Stimulated activated CD8-positive, alpha-beta memory T cell treated with anti-CD3 and anti-CD28 coated beads, Interleukin-7, amount 100 ng/mL, for 48 hours (primary cell): ENCODE results near the gene FAM193B.
"Not testable (repeated sequence)": the region's sequence is repeated elsewhere in the genome, so short reads cannot be mapped to it uniquely, and the experiment has no call there.

Experiments
- DNase-seq, 2 donors: peaks; one replicate each; pipeline ENCODE4 v3.0.0-alpha.2; 2020; ENCODE audit warnings: low read depth in 1 of 2; ENCODE audit errors: extremely low read depth in 1 of 2

Gene FAM193B

GRCh38 chr5:177490311-177490991 lies 63.9 kb downstream of the FAM193B start:
- DNase-seq = no peak

GRCh38 chr5:177489119-177489716 lies 65.1 kb downstream of the FAM193B start:
- DNase-seq = no peak

- DNase-seq = no peak
Observed at GRCh38 chr5:177487975-177488374, 66.4 kb downstream of the FAM193B start.

GRCh38 chr5:177487144-177487543 lies 67.2 kb downstream of the FAM193B start:
- no peak for DNase-seq

- no peak for DNase-seq
Observed at GRCh38 chr5:177486256-177486655, 68.1 kb downstream of the FAM193B start.

- DNase-seq = not testable (repeated sequence)
Observed at GRCh38 chr5:177485753-177486152, 68.6 kb downstream of the FAM193B start.

- DNase-seq = no peak
Observed at GRCh38 chr5:177484902-177485549, 69.3 kb downstream of the FAM193B start.

DNA sequence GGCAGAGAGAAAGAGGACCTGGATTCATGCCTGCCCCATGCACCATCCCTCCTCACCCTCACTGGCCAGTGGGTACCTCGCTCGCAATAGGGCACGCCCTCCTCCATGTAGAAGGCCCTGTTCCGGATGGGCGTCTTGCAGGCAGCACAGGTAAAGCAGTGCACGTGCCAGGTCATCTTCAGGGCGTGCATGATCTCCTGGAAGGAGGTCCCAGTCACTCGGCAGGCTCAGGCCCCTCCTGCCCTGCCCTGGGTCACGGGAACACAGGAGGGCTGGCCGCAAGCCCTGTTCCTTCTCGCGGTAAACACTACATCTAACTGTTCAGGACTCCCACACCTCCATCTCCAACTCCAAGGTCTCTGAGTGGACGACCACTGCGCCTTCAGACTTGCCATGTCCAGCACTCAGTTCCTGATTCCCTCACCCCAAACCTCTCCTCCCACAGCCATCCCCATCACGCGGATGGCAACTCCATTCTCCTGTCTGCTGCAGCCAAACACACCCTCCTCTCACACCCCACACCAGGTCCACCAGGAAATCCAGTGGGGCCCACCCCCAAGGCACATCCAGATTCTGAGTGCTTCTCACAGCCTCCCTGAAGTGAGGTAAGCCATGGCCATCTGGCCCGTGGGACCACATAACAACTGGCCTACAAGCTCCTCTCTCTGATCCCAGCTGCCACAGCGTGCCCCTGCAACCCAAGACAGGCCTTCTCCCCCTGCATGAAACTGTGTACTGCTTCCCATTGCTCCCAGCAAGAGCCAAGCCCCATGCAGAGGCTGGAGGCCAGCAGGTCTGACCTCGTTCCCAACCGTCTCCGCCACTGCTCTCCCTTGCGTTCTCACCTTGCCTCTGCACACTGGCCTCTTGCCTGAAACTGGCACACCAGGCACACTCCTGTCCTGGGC lies 70.1 kb downstream of the FAM193B start:
- DNase-seq = no peak

GRCh38 chr5:177483042-177483441 lies 71.3 kb downstream of the FAM193B start:
- DNase-seq = no peak

GRCh38 chr5:177482359-177482795 lies 72.0 kb downstream of the FAM193B start:
- no peak for DNase-seq

DNA sequence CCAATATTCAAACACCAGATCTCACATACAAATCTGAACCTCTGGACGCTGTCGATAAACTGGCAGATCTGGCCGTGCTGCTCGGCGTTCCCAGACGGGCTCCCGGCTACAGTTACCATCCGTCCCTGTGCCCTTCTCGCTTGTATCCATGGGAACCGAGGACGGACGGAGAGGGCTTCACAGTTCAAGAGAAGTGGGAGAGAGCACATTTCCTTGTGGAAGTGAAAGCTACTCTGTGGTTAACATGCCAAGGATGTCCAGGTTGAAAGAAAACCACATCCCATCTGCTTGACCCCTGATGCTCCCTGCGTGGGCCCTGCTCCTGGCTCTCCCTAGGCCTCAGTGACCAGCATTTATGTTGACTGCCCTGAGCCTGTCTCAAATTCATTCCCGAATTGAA lies 74.6 kb downstream of the FAM193B start:
- DNase-seq = no peak

DNA sequence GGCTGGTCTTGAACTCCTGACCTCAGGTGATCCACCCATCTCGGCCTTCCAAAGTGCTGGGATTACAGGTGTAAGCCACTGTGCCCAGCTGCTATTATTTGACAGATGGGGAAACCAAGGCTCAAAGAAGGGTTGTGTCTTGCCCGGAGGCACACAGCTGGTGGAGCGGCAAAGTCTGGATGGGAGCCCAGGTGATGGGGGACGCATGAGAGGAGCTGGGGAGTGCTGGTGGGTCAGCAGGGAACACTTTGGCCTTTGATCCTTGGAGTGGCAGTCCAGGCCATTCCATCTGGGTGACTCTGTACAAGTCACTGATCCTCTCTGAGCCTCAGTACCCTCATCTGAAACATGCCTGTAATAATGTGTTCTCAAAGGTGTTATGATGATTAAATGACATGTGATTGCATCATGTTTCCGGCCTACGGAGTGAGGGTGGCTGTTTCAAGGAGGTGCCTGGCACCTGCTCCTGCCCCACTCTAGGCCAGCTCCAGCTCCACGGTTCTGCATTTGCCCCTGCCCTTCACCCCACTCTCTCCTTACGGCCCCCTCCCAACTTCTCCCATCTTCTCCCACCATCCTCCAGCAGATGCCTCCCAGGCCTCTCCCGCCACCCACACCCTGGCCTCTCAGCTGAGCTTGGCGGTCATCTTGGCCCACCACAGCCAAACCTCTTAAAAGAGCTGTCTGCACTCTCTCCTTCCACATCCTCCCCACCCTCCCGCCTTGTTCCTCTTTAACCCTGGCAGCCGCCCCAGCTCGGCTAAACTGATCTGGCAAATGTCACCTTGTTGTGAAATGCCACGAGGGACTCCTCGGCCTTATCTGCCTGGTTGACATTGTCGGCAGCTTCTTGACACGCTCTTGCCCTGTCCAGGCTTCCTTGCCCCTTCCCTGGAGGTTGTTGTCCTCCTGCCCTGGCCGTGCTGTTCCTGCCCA lies 75.4 kb downstream of the FAM193B start:
- DNase-seq = peak in 1 of 2 donors; percentile 39

GRCh38 chr5:177477701-177478477 lies 76.5 kb downstream of the FAM193B start:
- DNase-seq = no peak

GRCh38 chr5:177476531-177477233 lies 77.7 kb downstream of the FAM193B start:
- DNase-seq = no peak

GRCh38 chr5:177475563-177476427 lies 78.6 kb downstream of the FAM193B start:
- DNase-seq = no peak

DNA sequence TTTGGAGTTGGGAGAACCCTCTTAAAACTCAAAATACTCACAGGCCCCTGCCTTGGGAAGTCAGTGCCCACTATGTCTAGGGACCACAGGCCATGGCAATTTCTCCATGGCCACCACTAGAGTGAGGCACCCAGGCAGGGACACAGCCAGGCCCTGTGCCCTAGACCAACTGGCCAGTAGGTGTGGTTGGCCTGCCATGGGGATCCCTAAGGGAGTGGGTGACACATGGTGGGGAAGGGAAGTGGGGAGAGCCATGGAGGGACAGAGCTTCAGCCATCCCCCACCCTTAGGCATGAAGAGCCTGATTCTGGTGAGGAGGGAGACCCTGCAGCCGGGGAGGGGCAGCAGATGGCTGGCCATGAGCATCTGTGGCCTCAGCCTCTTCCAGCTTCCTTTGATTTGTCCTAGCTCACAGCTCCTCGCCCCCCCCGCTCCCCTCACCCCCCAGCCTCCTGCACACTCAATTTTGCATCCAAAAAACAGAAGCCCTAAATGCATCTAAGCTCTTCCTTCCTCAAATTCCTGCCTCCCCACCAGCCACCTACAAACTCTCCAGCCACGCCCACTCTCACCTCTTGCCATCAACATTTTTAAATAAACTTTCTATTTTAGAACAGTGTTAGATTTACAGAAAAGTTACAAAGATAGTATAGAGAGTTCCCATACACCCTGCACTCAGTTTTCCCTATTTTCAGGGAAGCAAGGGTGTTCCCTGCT lies 79.4 kb downstream of the FAM193B start:
- DNase-seq = no peak

DNA sequence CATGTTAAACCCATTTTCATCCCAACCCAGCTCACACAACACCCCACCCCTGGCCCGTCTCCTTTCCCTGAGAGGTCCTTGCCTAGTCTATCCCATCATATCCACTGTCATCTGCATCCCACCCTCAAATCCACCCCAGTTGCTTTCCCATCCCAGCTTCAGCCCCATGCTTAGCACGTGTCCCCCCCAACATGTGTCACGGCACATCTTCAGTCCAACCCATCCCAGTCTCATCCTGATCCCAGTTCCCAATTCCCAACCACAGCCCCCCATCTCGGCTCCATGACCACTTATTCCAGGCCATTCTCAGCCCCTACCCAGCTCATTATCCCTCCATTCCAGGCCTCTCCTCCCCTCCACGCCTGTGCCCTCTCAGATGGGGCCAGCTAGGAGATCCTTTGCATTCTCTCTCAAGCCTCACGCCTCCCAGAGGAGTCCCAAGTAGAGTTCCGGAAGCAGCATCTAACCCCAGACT lies 80.3 kb downstream of the FAM193B start:
- DNase-seq = no peak
